Skeletal muscle satellite cell (primary cell): Measurements from ENCODE around the gene DLX2.
A peak's percentile ranks its signal among the peaks of the same experiment; 100 is the strongest.

ENCODE experiments used
- H3K27me3 ChIP-seq: 2 replicates; pipeline ENCODE4 v1.7.0; 2013; ENCODE audit warnings: low read length; ENCODE audit not compliant: control insufficient read depth, insufficient read depth
- H3K36me3 ChIP-seq: 2 replicates; pipeline ENCODE4 v1.7.0; 2013; ENCODE audit warnings: mild to moderate bottlenecking, control low read depth, low read length; ENCODE audit not compliant: insufficient read depth
- H3K4me1 ChIP-seq: 2 replicates; pipeline ENCODE4 v1.7.0; 2013; ENCODE audit warnings: low read length; ENCODE audit not compliant: control insufficient read depth, insufficient read depth
- H3K4me2 ChIP-seq: 2 replicates; pipeline ENCODE4 v1.7.0; 2013; ENCODE audit warnings: mild to moderate bottlenecking, low read length
- H3K4me3 ChIP-seq: 2 replicates; pipeline ENCODE4 v1.7.0; 2013; ENCODE audit warnings: low read length
- H3K9ac ChIP-seq: 2 replicates; pipeline ENCODE4 v1.7.0; 2013; ENCODE audit warnings: mild to moderate bottlenecking, low read depth, low read length, moderate library complexity
- H3K9me3 ChIP-seq: replicated peaks from 2 replicates; pipeline ENCODE4 v1.7.0; 2013; ENCODE audit warnings: mild to moderate bottlenecking, control low read depth, low read length

The DLX2 gene

DNA sequence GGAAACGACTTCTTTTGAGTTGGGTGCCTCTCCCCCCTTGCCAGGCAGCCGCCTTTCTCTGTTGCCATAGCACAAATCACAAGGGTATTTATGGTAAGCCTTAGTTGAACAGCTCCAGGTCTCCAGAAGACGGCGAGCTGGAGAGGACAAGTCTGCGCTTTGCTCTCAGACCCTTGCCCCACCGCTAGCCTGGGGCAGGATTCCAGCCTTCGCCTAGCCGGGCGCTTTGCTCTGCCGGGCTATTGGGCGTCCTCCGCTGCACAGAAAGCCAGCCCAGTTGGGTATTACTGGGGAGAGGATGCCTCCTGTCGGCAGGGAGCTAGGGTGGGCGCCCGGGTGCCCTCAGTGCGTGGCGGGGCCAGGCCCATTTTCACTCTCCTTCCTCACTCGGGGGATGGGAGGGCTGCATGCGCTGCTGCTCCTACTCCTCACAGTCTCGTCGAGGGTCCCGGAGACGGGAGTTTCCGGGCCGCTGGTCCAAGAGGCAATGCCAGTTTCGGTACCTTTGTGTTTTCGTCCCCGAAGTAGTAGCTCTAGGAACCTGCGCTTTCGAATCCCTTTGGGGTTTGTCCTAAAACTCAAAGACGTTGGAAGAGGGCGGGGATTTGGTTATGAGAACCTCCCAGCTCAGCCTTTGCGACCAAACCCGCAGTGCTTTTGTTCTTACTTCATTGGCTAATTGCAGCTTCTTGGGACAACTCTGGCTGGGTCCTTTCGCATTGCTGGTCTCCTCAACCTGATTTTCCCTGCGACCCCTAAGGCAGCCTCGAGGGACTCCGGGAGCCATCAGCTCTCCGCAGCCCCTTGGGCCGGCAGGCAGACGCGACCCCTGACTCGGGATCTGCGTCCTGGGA lies 3.6 kb upstream of the DLX2 start:
- H3K9ac ChIP-seq, result peak overlapping the region; percentile 58

DNA sequence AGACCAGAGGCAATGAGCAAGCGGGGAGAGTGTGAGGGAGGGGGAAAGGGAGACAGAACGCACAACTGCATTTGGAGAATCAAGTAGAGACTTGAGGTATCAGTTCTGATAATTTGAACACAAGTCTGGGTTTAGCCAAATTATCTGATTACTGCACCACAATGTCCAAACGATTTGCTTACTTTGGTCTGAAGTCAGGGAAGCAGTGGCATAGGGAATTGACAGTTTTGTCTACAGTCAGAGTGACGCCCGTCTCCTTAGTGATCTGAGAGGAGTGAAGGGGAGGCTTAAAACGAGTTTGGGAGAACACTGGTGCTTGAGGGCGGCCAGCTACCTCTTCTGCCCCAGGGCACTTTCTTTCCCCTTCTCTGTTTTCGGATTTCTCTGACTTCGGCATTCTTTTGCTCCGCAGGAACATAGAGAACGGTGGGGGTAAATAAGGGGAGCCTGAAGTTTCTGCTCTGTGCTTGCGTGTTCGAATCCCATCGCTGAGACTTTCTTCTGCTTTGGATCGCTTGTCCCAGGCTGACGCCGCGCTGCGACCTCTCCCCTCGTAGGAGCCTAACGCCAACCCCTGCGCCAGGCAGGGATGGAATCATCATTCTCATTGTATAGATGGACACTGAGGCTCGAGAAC lies 2.9 kb upstream of the DLX2 start:
- Histone ChIP-seq H3K9me3 (no peaks in the 10 kb centered on the region), H3K36me3 (peaks cover 3% of the 10 kb centered on the region), H3K27me3 (no peaks in the 10 kb centered on the region), H3K4me1 (peaks cover 36% of the 10 kb centered on the region), H3K4me3 (peak overlapping the region; percentile 74), H3K4me2 (peak overlapping the region; percentile 91), H3K9ac (peak overlapping the region; percentile 58)

More for the DNA sequence above, 3.6 kb upstream of the DLX2 start:
- Histone ChIP-seq H3K27me3 (no peaks in the 10 kb centered on the region), H3K9me3 (no peaks in the 10 kb centered on the region), H3K36me3 (no peaks in the 10 kb centered on the region), H3K4me1 (peaks cover 29% of the 10 kb centered on the region), H3K4me3 (peak overlapping the region; percentile 74), H3K4me2 (peak overlapping the region; percentile 91)

DNA sequence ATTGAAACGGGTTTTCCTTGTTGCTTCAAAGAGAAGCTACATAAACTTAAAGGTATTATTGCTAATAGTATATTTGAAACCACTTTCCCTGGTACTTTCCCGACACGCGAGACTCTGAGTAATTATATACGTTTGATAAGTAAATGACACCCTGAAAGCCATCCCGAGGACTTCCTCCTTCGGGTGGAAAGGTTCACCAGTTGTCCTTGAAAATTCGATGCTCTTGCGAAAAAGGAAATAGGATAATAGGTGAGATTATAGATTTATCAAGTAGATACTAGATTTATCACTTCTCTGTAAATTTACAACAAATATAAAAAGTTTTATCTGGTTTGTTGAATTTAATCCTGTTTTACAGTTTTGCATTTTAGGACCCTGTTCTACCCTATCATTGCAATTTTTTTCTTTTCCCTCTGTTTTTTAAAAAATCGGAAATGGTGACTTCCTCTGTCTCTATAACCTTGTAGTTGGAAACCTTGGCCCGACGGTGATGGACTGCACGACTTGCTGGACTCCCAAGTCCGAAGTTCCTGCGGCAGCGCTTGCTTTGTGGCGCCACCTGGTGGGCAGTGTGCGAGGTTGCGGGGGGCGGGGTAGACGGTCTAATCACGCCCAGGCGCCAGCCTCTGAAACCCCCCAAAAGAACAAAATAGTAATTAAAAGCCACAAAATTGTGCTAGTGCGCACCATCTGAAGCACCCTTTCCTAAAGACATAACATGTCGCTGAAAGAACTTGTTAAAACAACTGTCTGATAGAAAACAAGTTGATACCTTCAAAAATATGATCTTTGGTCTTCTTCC lies 972 bp upstream of the DLX2 start:
- Histone ChIP-seq H3K9ac (peak overlapping the region; percentile 72), H3K4me3 (peak overlapping the region; percentile 81), H3K27me3 (no peaks in the 10 kb centered on the region), H3K36me3 (peaks cover 3% of the 10 kb centered on the region), H3K4me1 (peaks cover 53% of the 10 kb centered on the region), H3K4me2 (peak overlapping the region; percentile 99), H3K9me3 (no peaks in the 10 kb centered on the region)

DNA sequence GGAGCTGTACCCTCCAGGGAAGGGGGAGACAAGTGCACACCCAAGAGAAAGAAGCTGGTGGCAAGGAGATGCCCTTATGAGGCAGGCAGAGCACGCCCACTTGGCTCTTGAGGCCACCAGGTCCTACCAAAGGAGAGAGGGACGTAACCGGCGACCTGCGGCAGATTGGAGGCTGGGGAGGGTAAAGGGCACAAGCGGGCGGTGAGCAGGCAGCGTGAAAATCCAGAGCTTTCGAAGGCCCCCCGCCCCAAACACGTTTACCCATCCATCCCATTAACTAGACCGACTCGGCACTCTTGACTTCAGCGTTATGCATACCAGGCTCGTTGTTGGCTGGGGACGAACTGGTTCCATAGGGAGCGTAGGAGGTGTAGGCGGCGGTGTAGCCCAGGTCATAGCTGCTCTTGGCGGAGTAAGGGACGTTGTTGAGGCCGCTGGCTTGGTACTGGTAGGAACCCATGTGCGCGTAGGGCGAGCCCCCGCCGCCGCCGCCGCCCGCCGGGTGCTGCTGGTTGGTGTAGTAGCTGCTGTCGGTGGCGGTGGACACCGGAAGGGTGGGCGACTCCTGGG lies 794 bp downstream of the DLX2 start:
- Histone ChIP-seq H3K4me2 (peak overlapping the region; percentile 99), H3K4me3 (peak overlapping the region; percentile 81), H3K9ac (peak overlapping the region; percentile 72), H3K27me3 (no peaks in the 10 kb centered on the region), H3K9me3 (no peaks in the 10 kb centered on the region), H3K36me3 (peaks cover 3% of the 10 kb centered on the region), H3K4me1 (peaks cover 71% of the 10 kb centered on the region)

DNA sequence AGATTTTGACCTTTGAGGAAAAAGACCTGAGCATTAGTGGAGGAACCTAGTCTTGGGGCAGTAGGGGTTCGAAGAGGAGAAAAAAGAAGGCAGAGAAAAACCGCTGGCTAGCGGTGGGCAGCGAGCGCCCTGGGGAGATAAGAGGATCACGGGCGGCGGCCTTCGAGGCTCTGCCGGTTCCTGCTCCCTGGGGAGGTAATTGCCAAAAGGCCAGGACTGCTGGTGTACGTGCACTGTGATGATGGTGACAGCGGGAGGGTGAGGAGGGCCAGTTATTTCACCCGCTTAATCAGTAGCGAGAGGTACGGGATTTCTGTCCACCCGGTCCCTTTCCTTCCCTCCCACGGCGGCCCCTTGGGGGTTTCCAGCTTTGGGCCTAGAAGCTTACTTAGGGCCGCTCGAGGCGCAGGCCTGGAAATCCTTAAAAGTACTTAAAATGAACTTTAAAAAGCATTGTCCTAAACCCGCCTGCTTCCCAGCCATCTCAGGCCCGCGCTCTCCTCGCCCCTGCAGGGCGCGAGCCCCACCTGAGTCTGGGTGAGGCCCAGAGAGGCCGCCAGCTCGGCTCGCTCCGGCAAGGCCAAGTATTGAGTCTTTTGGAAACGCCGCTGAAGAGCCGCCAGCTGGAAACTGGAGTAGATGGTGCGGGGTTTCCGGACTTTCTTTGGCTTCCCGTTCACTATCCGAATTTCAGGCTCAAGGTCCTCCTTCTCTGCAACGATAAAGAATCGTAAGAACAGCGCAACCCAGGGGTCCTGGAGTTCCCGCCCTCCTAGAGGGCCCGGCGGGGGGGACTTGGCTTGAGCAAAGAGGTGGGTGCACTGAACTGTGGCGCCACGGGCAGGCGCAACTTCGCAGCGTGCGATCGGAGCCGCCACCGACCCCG lies 1.5 kb downstream of the DLX2 start:
- Histone ChIP-seq H3K4me3 (peak overlapping the region; percentile 81), H3K4me2 (peak overlapping the region; percentile 99), H3K9me3 (no peaks in the 10 kb centered on the region), H3K27me3 (no peaks in the 10 kb centered on the region), H3K9ac (peak overlapping the region; percentile 72), H3K36me3 (peaks cover 3% of the 10 kb centered on the region), H3K4me1 (peaks cover 70% of the 10 kb centered on the region)

DNA sequence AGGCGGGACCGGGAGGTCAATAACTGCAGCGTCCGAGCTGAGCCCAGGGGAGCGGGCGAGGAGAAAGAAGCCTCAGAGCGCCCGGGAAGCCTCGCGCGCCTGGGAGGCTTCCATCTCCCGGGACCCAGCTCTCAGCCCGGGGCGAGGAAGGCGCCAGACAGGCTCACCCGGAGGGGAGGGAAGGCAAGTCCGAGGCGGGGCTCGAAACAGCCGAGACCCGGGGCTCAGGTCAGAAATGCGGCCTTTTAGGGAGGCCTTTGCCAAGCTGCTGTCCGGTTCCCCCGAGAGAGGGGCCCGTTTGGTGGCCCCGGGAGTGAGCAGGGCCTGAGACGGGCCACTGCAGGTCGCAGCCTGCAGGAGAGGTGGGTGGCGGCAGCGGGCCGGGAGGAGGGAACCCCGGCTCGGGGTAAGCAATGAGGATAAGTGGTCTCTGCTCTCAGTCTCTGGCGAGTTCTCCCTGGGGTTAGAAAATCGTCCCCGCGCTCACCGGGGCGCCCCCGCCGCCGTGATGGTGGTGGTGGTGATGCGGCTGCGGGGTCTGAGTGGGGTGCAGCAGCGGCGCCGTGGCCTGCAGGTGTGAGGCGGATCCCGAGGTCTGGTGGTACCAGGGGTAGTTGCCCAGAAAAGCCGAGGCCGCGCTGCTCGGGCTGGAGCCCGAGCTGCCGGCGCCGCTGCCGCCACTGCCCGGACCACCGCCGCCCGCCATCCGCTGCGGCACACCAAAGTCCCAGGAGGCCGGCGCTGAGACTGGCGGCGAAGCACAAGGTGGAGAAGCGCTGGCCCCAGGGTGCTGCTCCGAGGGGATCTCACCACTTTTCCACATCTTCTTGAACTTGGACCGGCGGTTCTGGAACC lies 2.4 kb downstream of the DLX2 start:
- no peaks in the 10 kb centered on the region for H3K27me3 ChIP-seq
- H3K4me3 ChIP-seq, result peak overlapping the region; percentile 81
- H3K9me3 ChIP-seq, result no peaks in the 10 kb centered on the region

DNA sequence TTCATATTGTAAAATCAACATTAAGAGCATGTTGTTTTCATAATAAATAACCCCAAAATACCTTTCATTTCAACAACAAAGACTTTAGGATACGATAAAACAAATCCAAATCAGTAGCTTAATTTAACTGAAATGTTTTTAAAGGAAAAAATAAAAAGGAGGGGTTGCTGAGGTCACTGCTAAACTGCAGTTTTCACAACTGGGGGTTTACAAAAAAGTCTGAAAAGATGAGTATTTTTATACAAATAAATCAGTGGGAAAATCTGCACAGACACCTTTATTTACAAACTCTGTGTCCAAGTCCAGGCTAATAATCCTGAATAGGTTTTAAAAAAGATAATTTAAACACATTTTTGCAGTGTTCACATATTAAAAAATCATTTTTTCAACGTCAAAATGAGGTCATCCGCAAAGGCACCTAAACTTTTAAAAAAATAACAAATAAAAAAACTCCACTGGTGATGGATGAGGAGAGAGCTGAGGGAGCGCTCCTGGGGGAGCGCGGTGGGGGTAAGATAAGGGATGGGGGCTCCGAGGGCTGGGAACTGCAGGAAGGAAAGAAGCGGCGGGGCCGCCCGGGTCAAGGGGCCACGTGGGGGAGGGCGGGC lies 3.1 kb downstream of the DLX2 start:
- H3K4me3 ChIP-seq, result peak overlapping the region; percentile 81

More for the DNA sequence above, 2.4 kb downstream of the DLX2 start:
- H3K4me2 ChIP-seq, result peak overlapping the region; percentile 99
- H3K36me3 ChIP-seq, result peaks cover 3% of the 10 kb centered on the region
- peak overlapping the region; percentile 72 for H3K9ac ChIP-seq
- H3K4me1 ChIP-seq, result peaks cover 70% of the 10 kb centered on the region

DNA sequence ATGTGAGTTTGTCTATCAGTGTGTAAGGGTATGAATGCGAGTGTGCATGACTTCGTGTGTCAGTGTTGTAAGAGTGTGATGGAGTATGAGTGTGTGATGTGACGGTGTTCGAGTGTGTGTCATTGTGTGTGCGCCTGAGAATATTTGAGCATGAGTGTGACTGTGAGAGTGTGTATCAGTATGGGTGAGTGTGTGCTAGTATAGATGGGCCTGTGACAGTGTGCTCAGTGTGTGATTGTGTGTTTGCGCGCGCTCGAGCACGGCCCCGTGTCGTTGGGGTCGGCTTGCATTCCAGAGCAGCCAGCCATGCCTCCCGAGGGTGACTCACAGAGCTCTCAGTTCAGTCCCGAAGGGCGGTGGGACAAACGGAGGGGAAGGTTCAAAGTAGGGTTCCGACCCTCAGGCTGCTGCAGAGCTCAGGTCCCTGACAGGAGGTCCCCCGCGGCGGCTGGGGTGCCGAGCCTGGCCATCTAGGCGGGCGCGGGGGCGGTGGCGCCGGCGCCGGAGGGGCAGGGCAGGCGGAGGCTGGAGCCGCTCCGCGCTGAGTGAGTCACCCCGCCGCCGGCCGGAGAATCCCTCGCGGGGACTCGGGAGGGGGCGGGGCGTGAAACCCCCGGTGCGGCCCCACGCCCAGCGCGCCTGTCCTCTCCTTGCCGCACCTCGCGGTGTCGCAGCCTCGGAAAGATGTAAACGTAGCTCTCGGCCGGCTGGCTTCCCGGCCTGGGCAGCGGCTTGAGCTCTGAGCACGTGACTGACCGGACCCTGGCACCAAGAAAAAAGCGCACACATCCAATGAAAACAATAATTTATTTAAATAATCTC lies 3.8 kb downstream of the DLX2 start:
- peak overlapping the region; percentile 81 for H3K4me3 ChIP-seq
- H3K4me1 ChIP-seq, result peaks cover 70% of the 10 kb centered on the region
- no peaks in the 10 kb centered on the region for H3K27me3 ChIP-seq
- no peaks in the 10 kb centered on the region for H3K9me3 ChIP-seq
- H3K36me3 ChIP-seq, result peaks cover 3% of the 10 kb centered on the region
- peak overlapping the region; percentile 72 for H3K9ac ChIP-seq
- H3K4me2 ChIP-seq, result peak overlapping the region; percentile 99

More for the DNA sequence above, 3.1 kb downstream of the DLX2 start:
- Histone ChIP-seq H3K4me1 (peaks cover 70% of the 10 kb centered on the region), H3K27me3 (no peaks in the 10 kb centered on the region), H3K4me2 (peak overlapping the region; percentile 99), H3K9me3 (no peaks in the 10 kb centered on the region), H3K9ac (peak overlapping the region; percentile 72), H3K36me3 (peaks cover 3% of the 10 kb centered on the region)

DNA sequence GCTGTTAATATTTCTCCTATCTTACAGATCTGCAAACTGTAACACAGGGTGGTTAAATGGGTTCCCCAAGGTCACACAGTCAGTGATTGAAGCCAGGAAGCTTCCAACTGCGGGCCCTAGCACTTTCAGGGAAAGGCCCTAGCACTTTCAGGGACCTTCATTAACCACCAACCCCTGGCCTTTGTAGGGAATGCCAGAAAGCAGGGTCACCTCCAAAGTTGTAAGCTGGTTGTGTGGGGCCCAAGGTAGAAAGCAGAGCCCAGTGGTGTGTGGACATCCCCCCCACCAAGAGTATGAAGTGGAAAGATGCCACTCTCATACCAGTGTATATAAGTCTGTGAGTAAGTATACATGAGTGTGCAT lies 4.4 kb downstream of the DLX2 start:
- H3K9me3 ChIP-seq, result no peaks in the 10 kb centered on the region
- peaks cover 4% of the 10 kb centered on the region for H3K27me3 ChIP-seq
- H3K4me2 ChIP-seq, result peak overlapping the region; percentile 99
- H3K36me3 ChIP-seq, result peaks cover 3% of the 10 kb centered on the region
- peak overlapping the region; percentile 81 for H3K4me3 ChIP-seq
- H3K9ac ChIP-seq, result peak overlapping the region; percentile 72
- peaks cover 71% of the 10 kb centered on the region for H3K4me1 ChIP-seq
